Measurements from ENCODE around the gene VASP.

GRCh38 chr19:45464852-45465441, 42.3 kb upstream of the VASP start:
- no peak for TF ChIP-seq POLR2AphosphoS5 (IDR thresholded peaks at IDR 0.05; ENCODE audit: control insufficient read depth, insufficient read depth, low read depth, low read length)
- no peak for TF ChIP-seq RNF219 (CRISPR knock-in tag; IDR thresholded peaks at IDR 0.05)
- no peak for TF ChIP-seq EZH2 (IDR thresholded peaks at IDR 0.05; ENCODE audit: borderline replicate concordance, low read depth, low read length)
- TF ChIP-seq ZNF143 (CRISPR knock-in tag; IDR thresholded peaks at IDR 0.05): no peak
- peak in 2 of 3 experiments; percentile 27 to 28; a peak in 2 of 6 replicates for TF ChIP-seq CTCF (IDR thresholded peaks at IDR 0.05 in 2 of 3, conservative IDR thresholded peaks at IDR 0.05 in 1 of 3; ENCODE audit: insufficient read depth in 2 of 3, low read depth in 1 of 3, low read length in 3 of 3)
- TF ChIP-seq POLR2A (conservative IDR thresholded peaks at IDR 0.05): no peak
- no peak for TF ChIP-seq RAD51 (IDR thresholded peaks at IDR 0.05; ENCODE audit: borderline replicate concordance, low read depth)
- no peak for TF ChIP-seq IRF2 (CRISPR knock-in tag; IDR thresholded peaks at IDR 0.05)
- peak; percentile 8 to 21; a peak in 1 of 4 replicates for TF ChIP-seq RAD21 (CRISPR knock-in tag; conservative IDR thresholded peaks at IDR 0.05 in 1 of 2, IDR thresholded peaks at IDR 0.05 in 1 of 2)
- no peak for TF ChIP-seq BCL6 (CRISPR knock-in tag; IDR thresholded peaks at IDR 0.05)
- no peak for TF ChIP-seq ZNF217 (CRISPR knock-in tag; IDR thresholded peaks at IDR 0.05)

All from K562 (cell line).